Stimulated activated effector memory CD8-positive, alpha-beta T cell treated with anti-CD3 and anti-CD28 coated beads, Interleukin-12 subunit alpha, Interleukin-12 subunit beta, amount 100 ng/mL, for 72 hours (primary cell): ENCODE measurements around the gene SLC41A3.
"Not testable (repeated sequence)": the region's sequence is repeated elsewhere in the genome, so short reads cannot be mapped to it uniquely, and the experiment has no call there.

ENCODE experiments used
- ATAC-seq: fragments of 150-1000 bp; cut with Tn5 transposase; 2 replicates; pipeline ENCODE4 v1.10.0; 2021
- DNase-seq, 2 donors: peaks; one replicate each; pipeline ENCODE4 v3.0.0; 2021 to 2022; ENCODE audit warnings: low spot score in 2 of 2
- H3K27ac Mint-ChIP-seq: one replicate; pipeline ENCODE4 v1.8.0; 2022; ENCODE audit warnings: mild to moderate bottlenecking, mixed read lengths
- H3K36me3 Mint-ChIP-seq: one replicate; pipeline ENCODE4 v1.8.0; 2022; ENCODE audit warnings: mild to moderate bottlenecking, mixed read lengths
- H3K4me1 Mint-ChIP-seq: one replicate; pipeline ENCODE4 v1.8.0; 2022; ENCODE audit warnings: mixed read lengths
- H3K4me3 Mint-ChIP-seq: one replicate; pipeline ENCODE4 v1.8.0; 2022; ENCODE audit warnings: mild to moderate bottlenecking, mixed read lengths
- H3K9me3 Mint-ChIP-seq: one replicate; pipeline ENCODE4 v1.8.0; 2022; ENCODE audit warnings: mixed read lengths

SLC41A3 gene

GRCh38 chr3:126013751-126014156 is 70.2 kb downstream of the SLC41A3 start:
- peak in 1 of 2 donors; percentile 35 for DNase-seq
- no peak for ATAC-seq
- H3K9me3 Mint-ChIP-seq: no peaks in the 10 kb centered on the region
- no peaks in the 10 kb centered on the region for H3K4me1 Mint-ChIP-seq
- no peak overlapping the region for H3K4me3 Mint-ChIP-seq
- no peak overlapping the region for H3K27ac Mint-ChIP-seq
- peaks cover 26% of the 10 kb centered on the region for H3K36me3 Mint-ChIP-seq

- Mint-ChIP-seq H3K27ac (no peak overlapping the region), H3K36me3 (peaks cover 26% of the 10 kb centered on the region), H3K4me3 (no peak overlapping the region), H3K4me1 (no peaks in the 10 kb centered on the region), H3K9me3 (no peaks in the 10 kb centered on the region)
- ATAC-seq (no peak), DNase-seq (peak in 1 of 2 donors; percentile 22)
Observed at GRCh38 chr3:126009181-126009580, 74.7 kb downstream of the SLC41A3 start.

- H3K27ac Mint-ChIP-seq: no peak overlapping the region
- no peak for ATAC-seq
- no peaks in the 10 kb centered on the region for H3K4me1 Mint-ChIP-seq
- H3K36me3 Mint-ChIP-seq: peaks cover 24% of the 10 kb centered on the region
- H3K4me3 Mint-ChIP-seq: no peak overlapping the region
- no peaks in the 10 kb centered on the region for H3K9me3 Mint-ChIP-seq
- no peak for DNase-seq
Observed at GRCh38 chr3:126008219-126008618, 75.7 kb downstream of the SLC41A3 start.

GRCh38 chr3:126005951-126006350 is 78.0 kb downstream of the SLC41A3 start:
- Mint-ChIP-seq H3K27ac (no peak overlapping the region), H3K9me3 (no peaks in the 10 kb centered on the region), H3K4me1 (no peaks in the 10 kb centered on the region), H3K4me3 (no peak overlapping the region), H3K36me3 (peaks cover 4% of the 10 kb centered on the region)
- ATAC-seq (no peak), DNase-seq (no peak)

- no peak overlapping the region for H3K4me3 Mint-ChIP-seq
- H3K9me3 Mint-ChIP-seq: no peaks in the 10 kb centered on the region
- H3K36me3 Mint-ChIP-seq: no peaks in the 10 kb centered on the region
- DNase-seq (no peak), ATAC-seq (peak; percentile 24)
- H3K27ac Mint-ChIP-seq: no peak overlapping the region
- H3K4me1 Mint-ChIP-seq: no peaks in the 10 kb centered on the region
Observed at GRCh38 chr3:126004692-126005091, 79.2 kb downstream of the SLC41A3 start.

GRCh38 chr3:126004217-126004616 is 79.7 kb downstream of the SLC41A3 start:
- DNase-seq (no peak), ATAC-seq (no peak)
- no peak overlapping the region for H3K4me3 Mint-ChIP-seq
- no peaks in the 10 kb centered on the region for H3K36me3 Mint-ChIP-seq
- H3K9me3 Mint-ChIP-seq: peaks cover 4% of the 10 kb centered on the region
- no peaks in the 10 kb centered on the region for H3K4me1 Mint-ChIP-seq
- no peak overlapping the region for H3K27ac Mint-ChIP-seq

- H3K9me3 Mint-ChIP-seq: peaks cover 5% of the 10 kb centered on the region
- H3K4me3 Mint-ChIP-seq: no peak overlapping the region
- H3K4me1 Mint-ChIP-seq: no peaks in the 10 kb centered on the region
- no peak overlapping the region for H3K27ac Mint-ChIP-seq
- no peak for ATAC-seq
- DNase-seq: no peak
- H3K36me3 Mint-ChIP-seq: no peaks in the 10 kb centered on the region
Observed at GRCh38 chr3:126003447-126004190, 80.3 kb downstream of the SLC41A3 start.

GRCh38 chr3:126002189-126002588 is 81.7 kb downstream of the SLC41A3 start:
- no peaks in the 10 kb centered on the region for H3K36me3 Mint-ChIP-seq
- H3K27ac Mint-ChIP-seq: no peak overlapping the region
- peaks cover 11% of the 10 kb centered on the region for H3K9me3 Mint-ChIP-seq
- ATAC-seq (no peak), DNase-seq (no peak)
- no peak overlapping the region for H3K4me3 Mint-ChIP-seq
- no peaks in the 10 kb centered on the region for H3K4me1 Mint-ChIP-seq

- H3K36me3 Mint-ChIP-seq, H3K4me1 Mint-ChIP-seq, H3K27ac Mint-ChIP-seq, ATAC-seq, DNase-seq, H3K4me3 Mint-ChIP-seq: not testable (repeated sequence)
- peaks cover 11% of the 10 kb centered on the region for H3K9me3 Mint-ChIP-seq
Observed at GRCh38 chr3:125996751-125997150, 87.2 kb downstream of the SLC41A3 start.

GRCh38 chr3:125990253-125990970 is 93.5 kb downstream of the SLC41A3 start:
- H3K36me3 Mint-ChIP-seq: no peaks in the 10 kb centered on the region
- peak overlapping the region; percentile 84 for H3K4me3 Mint-ChIP-seq
- H3K4me1 Mint-ChIP-seq: peaks cover 10% of the 10 kb centered on the region
- no peaks in the 10 kb centered on the region for H3K9me3 Mint-ChIP-seq
- ATAC-seq: peak; percentile 95
- H3K27ac Mint-ChIP-seq: peak overlapping the region; percentile 95
- peak; percentile 42 to 88 for DNase-seq

GRCh38 chr3:125984951-125985350 is 99.0 kb downstream of the SLC41A3 start:
- not testable (repeated sequence) for H3K4me1 Mint-ChIP-seq, H3K27ac Mint-ChIP-seq, DNase-seq, H3K9me3 Mint-ChIP-seq, H3K4me3 Mint-ChIP-seq, H3K36me3 Mint-ChIP-seq
- peak; percentile 48 for ATAC-seq

- H3K4me1 Mint-ChIP-seq, H3K27ac Mint-ChIP-seq, H3K4me3 Mint-ChIP-seq, DNase-seq, ATAC-seq, H3K36me3 Mint-ChIP-seq, H3K9me3 Mint-ChIP-seq: not testable (repeated sequence)
Observed at GRCh38 chr3:125977104-125977503, 106.8 kb downstream of the SLC41A3 start.

- H3K36me3 Mint-ChIP-seq, H3K27ac Mint-ChIP-seq, H3K4me1 Mint-ChIP-seq, H3K9me3 Mint-ChIP-seq, DNase-seq, H3K4me3 Mint-ChIP-seq, ATAC-seq: not testable (repeated sequence)
Observed at GRCh38 chr3:125976003-125976390, 107.9 kb downstream of the SLC41A3 start.

GRCh38 chr3:125975245-125976002 is 108.5 kb downstream of the SLC41A3 start:
- not testable (repeated sequence) for H3K36me3 Mint-ChIP-seq, DNase-seq, H3K27ac Mint-ChIP-seq, H3K4me1 Mint-ChIP-seq, H3K4me3 Mint-ChIP-seq, H3K9me3 Mint-ChIP-seq, ATAC-seq
